AG04450 (cell line): ENCODE results near the gene GPC3. TPM values are rescaled to one million over a fixed set of nuclear protein-coding genes. Genes with fewer than 3 reads are reported as not detected.

Experiments used
- CTCF ChIA-PET: fragments of 300-600, 350-600 bp; formaldehyde crosslinking; extraction: SDS; loops from one replicate; lab custom pipeline; 2022; ENCODE audit warnings: antibody characterized with exemption, inconsistent platforms; lab: Charles Lee
- POLR2A ChIA-PET: fragments of 350-600 bp; formaldehyde crosslinking; extraction: SDS; loops from one replicate; lab custom pipeline; 2021; ENCODE audit warnings: antibody characterized with exemption, inconsistent platforms; lab: Yijun Ruan, JAX
- DNase-seq: peaks from one replicate; pipeline ENCODE4 v3.0.0-alpha.2; 2011; ENCODE audit warnings: low read depth, low spot score
- H3K27ac ChIP-seq: one replicate; pipeline ENCODE4 v1.5.1; 2012; ENCODE audit warnings: low read depth, low read length, control low read depth
- H3K27me3 ChIP-seq: one replicate; pipeline ENCODE4 v1.6.0; 2012; ENCODE audit warnings: low read length; ENCODE audit not compliant: control insufficient read depth, insufficient read depth
- H3K4me3 ChIP-seq: 2 replicates; pipeline ENCODE4 v1.5.1; 2011; ENCODE audit warnings: mild to moderate bottlenecking, low read depth, low read length, control low read depth
- H3K9me3 ChIP-seq: 2 replicates; pipeline ENCODE4 v1.5.1; 2012; ENCODE audit warnings: low read length; ENCODE audit not compliant: control insufficient read depth, insufficient read depth
- polyA plus RNA-seq: library from polyadenylated mRNA; depleted of rRNA; stranded (reverse); fragments of >200 nt; gene quantifications from 2 replicates; pipeline ENCODE4 v1.2.3, GENCODE V29; 2011
- TF ChIP-seq, protein P1 (sequence below): IDR thresholded peaks from 2 replicates; pipeline ENCODE4 v1.5.1; 2011; ENCODE audit warnings: low read depth, low read length, control low read depth, inconsistent platforms

GPC3 gene
- polyA plus RNA-seq, 1 experiment: not detected

DNA sequence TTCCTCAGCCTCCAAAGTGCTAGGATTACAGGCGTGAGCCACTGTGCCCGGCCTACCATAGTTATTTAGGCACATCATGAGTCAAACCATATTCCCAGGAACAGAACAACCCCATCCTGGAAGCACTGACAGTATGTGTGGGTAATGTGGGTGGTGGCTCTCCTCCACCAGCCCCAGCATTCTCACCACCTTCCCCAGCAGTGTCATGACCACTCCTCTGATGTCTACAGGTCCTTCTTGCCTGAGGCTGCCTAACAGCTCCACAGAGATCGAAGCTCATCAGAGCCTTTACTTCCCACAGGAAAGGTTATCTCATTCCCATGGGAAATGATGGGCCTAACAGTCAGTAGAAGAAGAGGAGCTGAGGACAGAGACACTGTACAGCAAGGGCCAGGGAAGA is 440.6 kb downstream of the GPC3 start:
- H3K9me3 ChIP-seq: no peaks in the 10 kb centered on the region
- H3K27me3 ChIP-seq: no peaks in the 10 kb centered on the region
- CTCF ChIA-PET: no interaction called here
- TF ChIP-seq, protein P1, sequence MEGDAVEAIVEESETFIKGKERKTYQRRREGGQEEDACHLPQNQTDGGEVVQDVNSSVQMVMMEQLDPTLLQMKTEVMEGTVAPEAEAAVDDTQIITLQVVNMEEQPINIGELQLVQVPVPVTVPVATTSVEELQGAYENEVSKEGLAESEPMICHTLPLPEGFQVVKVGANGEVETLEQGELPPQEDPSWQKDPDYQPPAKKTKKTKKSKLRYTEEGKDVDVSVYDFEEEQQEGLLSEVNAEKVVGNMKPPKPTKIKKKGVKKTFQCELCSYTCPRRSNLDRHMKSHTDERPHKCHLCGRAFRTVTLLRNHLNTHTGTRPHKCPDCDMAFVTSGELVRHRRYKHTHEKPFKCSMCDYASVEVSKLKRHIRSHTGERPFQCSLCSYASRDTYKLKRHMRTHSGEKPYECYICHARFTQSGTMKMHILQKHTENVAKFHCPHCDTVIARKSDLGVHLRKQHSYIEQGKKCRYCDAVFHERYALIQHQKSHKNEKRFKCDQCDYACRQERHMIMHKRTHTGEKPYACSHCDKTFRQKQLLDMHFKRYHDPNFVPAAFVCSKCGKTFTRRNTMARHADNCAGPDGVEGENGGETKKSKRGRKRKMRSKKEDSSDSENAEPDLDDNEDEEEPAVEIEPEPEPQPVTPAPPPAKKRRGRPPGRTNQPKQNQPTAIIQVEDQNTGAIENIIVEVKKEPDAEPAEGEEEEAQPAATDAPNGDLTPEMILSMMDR: no peak
- POLR2A ChIA-PET: no interaction called here
- H3K27ac ChIP-seq: no peak overlapping the region
- DNase-seq: no peak
- no peak overlapping the region for H3K4me3 ChIP-seq

DNA sequence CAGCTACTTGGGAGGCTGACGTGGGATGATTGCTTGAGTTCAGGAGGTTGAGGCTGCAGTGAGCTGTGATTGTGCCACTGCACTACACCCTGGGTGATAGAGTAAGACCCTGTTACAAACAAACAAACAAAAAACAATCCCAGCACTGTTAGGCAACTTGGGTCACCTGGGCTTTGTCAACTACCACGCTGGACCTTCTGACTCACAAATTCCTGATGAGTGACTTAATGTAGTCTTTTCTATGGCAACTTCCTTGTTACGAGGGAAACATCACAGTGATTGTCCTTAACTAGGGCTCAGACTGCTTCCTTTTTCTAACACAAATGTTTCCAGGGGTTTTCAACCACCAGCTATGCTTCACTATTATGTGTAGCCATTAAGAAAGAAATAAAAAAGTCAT is 441.3 kb downstream of the GPC3 start:
- Histone ChIP-seq H3K9me3 (no peaks in the 10 kb centered on the region), H3K27ac (no peak overlapping the region), H3K27me3 (no peaks in the 10 kb centered on the region), H3K4me3 (no peak overlapping the region)
- DNase-seq: no peak
- POLR2A ChIA-PET: no interaction called here
- TF ChIP-seq, protein P1: no peak
- CTCF ChIA-PET: no interaction called here

DNA sequence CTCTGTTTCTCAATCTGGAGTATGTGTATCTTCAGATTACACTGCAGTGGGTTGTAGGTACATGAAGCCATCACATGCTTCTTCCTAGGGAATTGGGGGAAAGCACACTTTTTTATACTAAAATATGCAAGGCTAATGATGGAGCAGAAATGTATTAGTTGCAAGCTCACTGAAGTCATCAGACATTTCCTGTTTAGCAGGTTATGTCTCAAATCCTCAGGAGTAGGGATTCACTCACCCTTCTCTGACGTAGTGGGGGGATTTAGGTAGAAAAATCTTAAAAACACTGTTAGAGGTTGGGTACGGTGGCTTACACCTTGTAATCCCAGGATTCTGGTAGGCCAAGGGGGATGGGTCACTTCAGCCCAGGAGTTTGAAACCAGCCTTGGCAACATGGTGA is 441.7 kb downstream of the GPC3 start:
- no peaks in the 10 kb centered on the region for H3K27me3 ChIP-seq
- ChIA-PET POLR2A (no interaction called here), CTCF (no interaction called here)
- no peak for DNase-seq
- H3K4me3 ChIP-seq: no peak overlapping the region
- no peak overlapping the region for H3K27ac ChIP-seq
- H3K9me3 ChIP-seq: no peaks in the 10 kb centered on the region
- TF ChIP-seq, protein P1: no peak

DNA sequence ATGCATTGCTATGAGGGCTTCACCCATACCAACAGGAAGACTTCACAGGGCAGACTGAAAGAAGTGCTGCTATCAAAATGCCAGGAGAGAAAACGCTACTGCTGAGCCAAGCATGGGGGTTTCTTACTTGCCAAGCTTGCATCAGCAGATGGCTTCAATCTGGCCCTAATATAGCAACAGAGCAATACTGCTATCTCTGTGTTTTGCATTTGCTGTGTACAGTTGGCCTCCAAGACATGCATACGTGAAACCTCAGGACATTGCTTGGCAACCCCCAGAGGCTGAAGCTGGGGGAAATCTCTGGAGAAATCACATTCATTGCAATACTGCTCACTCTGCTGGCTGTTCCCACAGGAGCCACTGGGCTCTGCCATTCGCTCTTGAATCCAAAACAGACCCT is 442.9 kb downstream of the GPC3 start:
- TF ChIP-seq, protein P1: no peak
- Histone ChIP-seq H3K4me3 (no peak overlapping the region), H3K9me3 (no peaks in the 10 kb centered on the region), H3K27me3 (no peaks in the 10 kb centered on the region), H3K27ac (no peak overlapping the region)
- CTCF ChIA-PET: no interaction called here
- POLR2A ChIA-PET: no interaction called here
- no peak for DNase-seq

DNA sequence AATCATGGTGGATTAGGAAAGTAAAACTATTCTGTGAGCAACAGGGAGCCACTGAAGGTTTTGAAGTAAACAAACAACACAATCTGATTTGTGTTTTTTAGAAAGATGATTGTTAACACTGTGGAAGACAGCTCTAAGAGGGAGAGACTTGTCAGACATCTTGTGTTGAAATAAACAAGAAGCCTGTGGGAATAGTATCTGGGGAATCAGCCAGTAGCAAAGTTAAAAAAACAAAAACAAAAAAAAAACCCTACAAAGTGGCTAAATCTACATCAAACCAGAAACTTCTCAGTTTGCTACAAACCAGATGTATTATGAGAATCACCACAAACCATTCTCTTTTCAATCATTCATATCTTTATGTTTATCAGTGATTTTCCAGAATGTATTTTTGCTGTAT is 444.4 kb downstream of the GPC3 start:
- POLR2A ChIA-PET: no interaction called here

More for the DNA sequence above, 444.4 kb downstream of the GPC3 start:
- no peaks in the 10 kb centered on the region for H3K9me3 ChIP-seq
- H3K27me3 ChIP-seq: no peaks in the 10 kb centered on the region
- TF ChIP-seq, protein P1: no peak
- CTCF ChIA-PET: no interaction called here
- H3K4me3 ChIP-seq: no peak overlapping the region
- no peak overlapping the region for H3K27ac ChIP-seq
- no peak for DNase-seq
